PC-3 (cell line): ENCODE measurements around the gene ZNF736.

ENCODE experiments used
- CTCF ChIP-seq: fragments of 300-600 bp; sonication (generic); conservative IDR thresholded peaks from 2 replicates; pipeline ENCODE4 v1.5.1; 2017; ENCODE audit warnings: antibody characterized with exemption, low read depth, mild to moderate bottlenecking, low read length
- EZH2 ChIP-seq: fragments of 300-600 bp; sonication (generic); IDR thresholded peaks from one replicate; pipeline ENCODE4 v1.6.1; 2017; ENCODE audit warnings: antibody characterized with exemption, mild to moderate bottlenecking, low read length; ENCODE audit not compliant: unreplicated experiment
- EZH2phosphoT487 ChIP-seq: fragments of 300-600 bp; sonication (generic); IDR thresholded peaks from 2 replicates; pipeline ENCODE4 v1.6.1; 2018; ENCODE audit warnings: mild to moderate bottlenecking, antibody characterized with exemption, low read length, borderline replicate concordance

GRCh38 chr7:64294701-64295420 is 18.9 kb upstream of the ZNF736 start:
- TF ChIP-seq CTCF: no peak
- TF ChIP-seq EZH2: no peak
- no peak for TF ChIP-seq EZH2phosphoT487
